Measurements from ENCODE around the gene SECTM1. TPM values are rescaled to one million over a fixed set of nuclear protein-coding genes. Genes with fewer than 3 reads are reported as not detected.

SECTM1 gene
- total RNA-seq, 1 donor from 2014 or later = 0.27 TPM

- Histone ChIP-seq H3K4me3 (ENCODE audit: insufficient read depth, low read depth, low read length) (no peak overlapping the region), H3K9me3 (ENCODE audit: insufficient read depth, low read depth, low read length) (peaks cover 7% of the 10 kb centered on the region), H4K20me1 (ENCODE audit: insufficient read depth, low read length) (peaks cover 8% of the 10 kb centered on the region), H3K4me1 (ENCODE audit: insufficient read depth, low read length) (peaks cover 38% of the 10 kb centered on the region), H3K36me3 (ENCODE audit: insufficient read depth, low read length) (no peaks in the 10 kb centered on the region), H2AFZ (ENCODE audit: low read depth, low read length) (peak overlapping the region; percentile 10), H3K9ac (ENCODE audit: low read length) (no peak overlapping the region), H3K4me2 (ENCODE audit: low read length) (no peak overlapping the region), H3K27ac (ENCODE audit: low read depth, low read length) (no peak overlapping the region), H3K79me2 (ENCODE audit: insufficient read depth, low read length) (no peaks in the 10 kb centered on the region), H3K27me3 (ENCODE audit: insufficient read depth, low read length) (no peaks in the 10 kb centered on the region)
- DNase-seq (ENCODE audit: low read depth) = no peak
- no peak overlapping the region for H3K27ac Mint-ChIP-seq (ENCODE audit: unreplicated experiment)
- no peak overlapping the region for H3K4me3 Mint-ChIP-seq (ENCODE audit: unreplicated experiment)
- no peaks in the 10 kb centered on the region for H3K27me3 Mint-ChIP-seq (ENCODE audit: low read depth, unreplicated experiment)
- H3K36me3 Mint-ChIP-seq (ENCODE audit: low read depth, unreplicated experiment) = no peaks in the 10 kb centered on the region
- TF ChIP-seq, protein P1, sequence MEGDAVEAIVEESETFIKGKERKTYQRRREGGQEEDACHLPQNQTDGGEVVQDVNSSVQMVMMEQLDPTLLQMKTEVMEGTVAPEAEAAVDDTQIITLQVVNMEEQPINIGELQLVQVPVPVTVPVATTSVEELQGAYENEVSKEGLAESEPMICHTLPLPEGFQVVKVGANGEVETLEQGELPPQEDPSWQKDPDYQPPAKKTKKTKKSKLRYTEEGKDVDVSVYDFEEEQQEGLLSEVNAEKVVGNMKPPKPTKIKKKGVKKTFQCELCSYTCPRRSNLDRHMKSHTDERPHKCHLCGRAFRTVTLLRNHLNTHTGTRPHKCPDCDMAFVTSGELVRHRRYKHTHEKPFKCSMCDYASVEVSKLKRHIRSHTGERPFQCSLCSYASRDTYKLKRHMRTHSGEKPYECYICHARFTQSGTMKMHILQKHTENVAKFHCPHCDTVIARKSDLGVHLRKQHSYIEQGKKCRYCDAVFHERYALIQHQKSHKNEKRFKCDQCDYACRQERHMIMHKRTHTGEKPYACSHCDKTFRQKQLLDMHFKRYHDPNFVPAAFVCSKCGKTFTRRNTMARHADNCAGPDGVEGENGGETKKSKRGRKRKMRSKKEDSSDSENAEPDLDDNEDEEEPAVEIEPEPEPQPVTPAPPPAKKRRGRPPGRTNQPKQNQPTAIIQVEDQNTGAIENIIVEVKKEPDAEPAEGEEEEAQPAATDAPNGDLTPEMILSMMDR (IDR thresholded peaks at IDR 0.05; ENCODE audit: insufficient read depth, low read depth, low read length) = no peak
- TF ChIP-seq EZH2 (IDR thresholded peaks at IDR 0.05; ENCODE audit: insufficient read depth, low read length) = no peak
- peaks cover 5% of the 10 kb centered on the region for H3K4me1 Mint-ChIP-seq (ENCODE audit: low read depth, unreplicated experiment)
- no peaks in the 10 kb centered on the region for H3K9me3 Mint-ChIP-seq (ENCODE audit: unreplicated experiment)
- FAIRE-seq = no peak
Observed at GRCh38 chr17:82285141-82285540, 48.4 kb downstream of the SECTM1 start.

DNA sequence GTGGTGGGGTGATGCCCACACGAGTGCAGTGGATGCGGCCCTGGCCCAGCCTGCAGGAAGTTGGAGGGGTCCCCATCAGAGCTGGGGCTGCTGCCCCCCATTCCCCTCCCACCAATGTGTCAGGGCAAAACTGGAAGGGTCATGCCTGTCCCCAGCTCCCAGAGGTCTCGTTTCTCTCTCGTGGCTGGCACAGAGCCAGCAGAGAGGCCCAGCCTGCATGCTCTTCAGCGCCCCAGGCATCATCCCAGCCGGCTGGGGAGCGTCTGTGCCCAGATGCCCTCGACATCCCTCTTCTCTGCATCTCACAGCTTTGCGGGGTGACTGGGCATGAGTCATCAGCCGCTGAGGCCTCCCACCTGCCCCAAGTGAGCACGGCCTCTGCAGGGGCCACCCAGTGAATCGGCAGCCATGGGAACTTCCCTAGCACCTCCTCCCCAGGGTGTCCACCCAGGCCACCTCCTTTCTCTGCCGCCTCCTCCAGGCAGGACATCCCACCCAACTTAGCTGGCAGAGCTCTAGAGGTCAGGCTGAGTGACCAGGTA lies 50.3 kb downstream of the SECTM1 start:
- Histone ChIP-seq H3K9ac (ENCODE audit: low read length) (no peak overlapping the region), H4K20me1 (ENCODE audit: insufficient read depth, low read length) (peaks cover 8% of the 10 kb centered on the region), H2AFZ (ENCODE audit: low read depth, low read length) (no peak overlapping the region), H3K9me3 (ENCODE audit: insufficient read depth, low read depth, low read length) (peaks cover 7% of the 10 kb centered on the region), H3K4me1 (ENCODE audit: insufficient read depth, low read length) (peaks cover 33% of the 10 kb centered on the region), H3K79me2 (ENCODE audit: insufficient read depth, low read length) (no peaks in the 10 kb centered on the region), H3K4me3 (ENCODE audit: insufficient read depth, low read depth, low read length) (no peak overlapping the region), H3K36me3 (ENCODE audit: insufficient read depth, low read length) (no peaks in the 10 kb centered on the region), H3K27ac (ENCODE audit: low read depth, low read length) (no peak overlapping the region), H3K27me3 (ENCODE audit: insufficient read depth, low read length) (no peaks in the 10 kb centered on the region), H3K4me2 (ENCODE audit: low read length) (peak overlapping the region; percentile 56)
- Mint-ChIP-seq H3K36me3 (ENCODE audit: low read depth, unreplicated experiment) (no peaks in the 10 kb centered on the region), H3K4me1 (ENCODE audit: low read depth, unreplicated experiment) (peaks cover 5% of the 10 kb centered on the region), H3K27me3 (ENCODE audit: low read depth, unreplicated experiment) (no peaks in the 10 kb centered on the region), H3K9me3 (ENCODE audit: unreplicated experiment) (no peaks in the 10 kb centered on the region), H3K27ac (ENCODE audit: unreplicated experiment) (no peak overlapping the region), H3K4me3 (ENCODE audit: unreplicated experiment) (no peak overlapping the region)
- DNase-seq (ENCODE audit: low read depth) = peak; percentile 71
- TF ChIP-seq EZH2 (IDR thresholded peaks at IDR 0.05; ENCODE audit: insufficient read depth, low read length) = no peak
- TF ChIP-seq, protein P1 (IDR thresholded peaks at IDR 0.05; ENCODE audit: insufficient read depth, low read depth, low read length) = no peak
- no peak for FAIRE-seq
